Measurements from ENCODE around the gene CCNL2.

GRCh38 chr1:1341549-1342021, 57.5 kb downstream of the CCNL2 start:
- TF ChIP-seq, protein P1, sequence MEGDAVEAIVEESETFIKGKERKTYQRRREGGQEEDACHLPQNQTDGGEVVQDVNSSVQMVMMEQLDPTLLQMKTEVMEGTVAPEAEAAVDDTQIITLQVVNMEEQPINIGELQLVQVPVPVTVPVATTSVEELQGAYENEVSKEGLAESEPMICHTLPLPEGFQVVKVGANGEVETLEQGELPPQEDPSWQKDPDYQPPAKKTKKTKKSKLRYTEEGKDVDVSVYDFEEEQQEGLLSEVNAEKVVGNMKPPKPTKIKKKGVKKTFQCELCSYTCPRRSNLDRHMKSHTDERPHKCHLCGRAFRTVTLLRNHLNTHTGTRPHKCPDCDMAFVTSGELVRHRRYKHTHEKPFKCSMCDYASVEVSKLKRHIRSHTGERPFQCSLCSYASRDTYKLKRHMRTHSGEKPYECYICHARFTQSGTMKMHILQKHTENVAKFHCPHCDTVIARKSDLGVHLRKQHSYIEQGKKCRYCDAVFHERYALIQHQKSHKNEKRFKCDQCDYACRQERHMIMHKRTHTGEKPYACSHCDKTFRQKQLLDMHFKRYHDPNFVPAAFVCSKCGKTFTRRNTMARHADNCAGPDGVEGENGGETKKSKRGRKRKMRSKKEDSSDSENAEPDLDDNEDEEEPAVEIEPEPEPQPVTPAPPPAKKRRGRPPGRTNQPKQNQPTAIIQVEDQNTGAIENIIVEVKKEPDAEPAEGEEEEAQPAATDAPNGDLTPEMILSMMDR (tag by site-specific recombination; IDR thresholded peaks at IDR 0.05), result no peak
- TF ChIP-seq ZFP37 (tag by site-specific recombination; IDR thresholded peaks at IDR 0.05), result no peak
- peak; percentile 20; the same call in 1 of the 2 replicates for TF ChIP-seq ZNF600 (tag by site-specific recombination; IDR thresholded peaks at IDR 0.05)
- TF ChIP-seq, protein P2, sequence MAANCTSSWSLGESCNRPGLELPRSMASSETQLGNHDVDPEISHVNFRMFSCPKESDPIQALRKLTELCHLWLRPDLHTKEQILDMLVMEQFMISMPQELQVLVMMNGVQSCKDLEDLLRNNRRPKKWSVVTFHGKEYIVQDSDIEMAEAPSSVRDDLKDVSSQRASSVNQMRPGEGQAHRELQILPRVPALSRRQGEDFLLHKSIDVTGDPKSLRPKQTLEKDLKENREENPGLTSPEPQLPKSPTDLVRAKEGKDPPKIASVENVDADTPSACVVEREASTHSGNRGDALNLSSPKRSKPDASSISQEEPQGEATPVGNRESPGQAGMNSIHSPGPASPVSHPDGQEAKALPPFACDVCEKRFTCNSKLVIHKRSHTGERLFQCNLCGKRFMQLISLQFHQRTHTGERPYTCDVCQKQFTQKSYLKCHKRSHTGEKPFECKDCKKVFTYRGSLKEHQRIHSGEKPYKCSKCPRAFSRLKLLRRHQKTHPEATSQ (tag by site-specific recombination; IDR thresholded peaks at IDR 0.05), result no peak
- TF ChIP-seq MYNN (tag by site-specific recombination; IDR thresholded peaks at IDR 0.05; ENCODE audit: borderline replicate concordance), result no peak
- TF ChIP-seq, protein P3, sequence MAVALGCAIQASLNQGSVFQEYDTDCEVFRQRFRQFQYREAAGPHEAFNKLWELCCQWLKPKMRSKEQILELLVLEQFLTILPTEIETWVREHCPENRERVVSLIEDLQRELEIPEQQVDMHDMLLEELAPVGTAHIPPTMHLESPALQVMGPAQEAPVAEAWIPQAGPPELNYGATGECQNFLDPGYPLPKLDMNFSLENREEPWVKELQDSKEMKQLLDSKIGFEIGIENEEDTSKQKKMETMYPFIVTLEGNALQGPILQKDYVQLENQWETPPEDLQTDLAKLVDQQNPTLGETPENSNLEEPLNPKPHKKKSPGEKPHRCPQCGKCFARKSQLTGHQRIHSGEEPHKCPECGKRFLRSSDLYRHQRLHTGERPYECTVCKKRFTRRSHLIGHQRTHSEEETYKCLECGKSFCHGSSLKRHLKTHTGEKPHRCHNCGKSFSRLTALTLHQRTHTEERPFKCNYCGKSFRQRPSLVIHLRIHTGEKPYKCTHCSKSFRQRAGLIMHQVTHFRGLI (tag by site-specific recombination; IDR thresholded peaks at IDR 0.05), result no peak
- no peak for TF ChIP-seq ZNF211 (tag by site-specific recombination; IDR thresholded peaks at IDR 0.05; ENCODE audit: low read depth)
- TF ChIP-seq ZNF777 (tag by site-specific recombination; IDR thresholded peaks at IDR 0.05; ENCODE audit: borderline replicate concordance), result no peak
- TF ChIP-seq REST (tag by site-specific recombination; IDR thresholded peaks at IDR 0.05), result no peak
- TF ChIP-seq GLI4 (tag by site-specific recombination; IDR thresholded peaks at IDR 0.05), result no peak
